B cell (primary cell): ENCODE results near the gene KLHL33. TPM values are rescaled to one million over a fixed set of nuclear protein-coding genes. Genes with fewer than 3 reads are reported as not detected.

Source experiments
- ATAC-seq: fragments of 200-7000 bp; cut with Tn5 transposase; one replicate; pipeline ENCODE4 v1.10.0; 2021; ENCODE audit warnings: low read depth, mild to moderate bottlenecking, moderate number of reproducible peaks, moderate library complexity
- CTCF ChIA-PET: fragments of 350-600 bp; sonication (Branson Sonifier 250); formaldehyde crosslinking; loops from one replicate; lab custom pipeline; 2021; ENCODE audit warnings: antibody characterized with exemption, inconsistent platforms; lab: Charles Lee
- POLR2A ChIA-PET: fragments of 350-600 bp; sonication (Branson Sonifier 250); formaldehyde crosslinking; loops from one replicate; lab custom pipeline; 2021; ENCODE audit warnings: antibody characterized with exemption; lab: Charles Lee
- DNase-seq: peaks from one replicate; pipeline ENCODE4 v3.0.0; 2013
- H2AFZ ChIP-seq: 2 replicates; pipeline ENCODE4 v1.6.1; 2012; ENCODE audit warnings: mild to moderate bottlenecking, low read depth, low read length; ENCODE audit not compliant: insufficient read depth, poor library complexity, severe bottlenecking
- H3K27ac ChIP-seq, 2 donors: 1 replicate in 1 of 2; 2 replicates in 1 of 2; pipeline ENCODE4 v1.5.1; 2012 to 2013; ENCODE audit warnings: low read length in 2 of 2, mild to moderate bottlenecking in 2 of 2, moderate library complexity in 1 of 2
- H3K27me3 ChIP-seq, 4 experiments: fragments of 200-600 bp in 1 of 4; sonication (generic) in 1 of 4; replicated peaks in 1 of 4; 1 replicate in 2 of 4; 2 replicates in 2 of 4; pipeline versions ENCODE4 v1.6.1 to v1.7.0; 2013 to 2016; ENCODE audit warnings: low read length in 3 of 4, mild to moderate bottlenecking in 2 of 4, mixed read lengths in 1 of 4, moderate library complexity in 1 of 4; ENCODE audit not compliant: insufficient read depth in 4 of 4, control insufficient read depth in 3 of 4; ENCODE audit errors: control extremely low read depth in 1 of 4
- H3K36me3 ChIP-seq, 2 experiments: replicated peaks in 1 of 2; 1 replicate in 1 of 2; 2 replicates in 1 of 2; pipeline versions ENCODE4 v1.6.1 to v1.7.1; 2013; ENCODE audit warnings: low read length in 1 of 2; ENCODE audit not compliant: insufficient read depth in 2 of 2, control insufficient read depth in 1 of 2; ENCODE audit errors: control extremely low read depth in 1 of 2, extremely low read depth in 1 of 2
- H3K4me1 ChIP-seq, 2 donors: fragments of 200-600 bp in 1 of 2; sonication (generic) in 1 of 2; 1 replicate in 1 of 2; 2 replicates in 1 of 2; pipeline versions ENCODE4 v1.5.1 to v1.6.1; 2013 to 2017; ENCODE audit warnings: low read length in 2 of 2; ENCODE audit not compliant: control insufficient read depth in 2 of 2, insufficient read depth in 2 of 2
- H3K4me2 ChIP-seq: replicated peaks from 2 replicates; pipeline ENCODE3; 2012; ENCODE audit warnings: mild to moderate bottlenecking, low read depth, low read length; ENCODE audit not compliant: poor library complexity, severe bottlenecking
- H3K4me3 ChIP-seq, 5 experiments: fragments of 200-600 bp in 1 of 5; sonication (generic) in 1 of 5; 1 replicate in 3 of 5; 2 replicates in 2 of 5; pipeline versions ENCODE4 v1.5.1 to v1.7.0; 2011 to 2016; ENCODE audit warnings: low read length in 4 of 5, mild to moderate bottlenecking in 4 of 5, low read depth in 2 of 5, control low read depth in 1 of 5, moderate library complexity in 1 of 5; ENCODE audit not compliant: insufficient read depth in 1 of 5; ENCODE audit errors: control extremely low read depth in 1 of 5, extremely low read depth in 1 of 5
- H3K79me2 ChIP-seq: fragments of 200-600 bp; sonication (generic); one replicate; pipeline ENCODE4 v1.6.0; 2016; ENCODE audit warnings: low read length; ENCODE audit not compliant: control insufficient read depth, insufficient read depth
- H3K9ac ChIP-seq: fragments of 200-600 bp; sonication (generic); 2 replicates; pipeline ENCODE4 v1.6.1; 2017; ENCODE audit warnings: mild to moderate bottlenecking, low read length, moderate library complexity
- H3K9me3 ChIP-seq, 3 donors: one replicate each; pipeline versions ENCODE4 v1.6.1 to v1.7.1; 2013; ENCODE audit warnings: low read length in 2 of 3; ENCODE audit not compliant: control insufficient read depth in 2 of 3, insufficient read depth in 1 of 3; ENCODE audit errors: control extremely low read depth in 1 of 3
- H4K20me1 ChIP-seq: 2 replicates; pipeline ENCODE4 v1.6.0; 2012; ENCODE audit warnings: mild to moderate bottlenecking, low read length; ENCODE audit not compliant: insufficient read depth, control insufficient read depth, poor library complexity, severe bottlenecking
- H3K27ac Mint-ChIP-seq: one replicate; pipeline ENCODE4 v1.8.0; 2021; ENCODE audit warnings: mixed read lengths
- H3K27me3 Mint-ChIP-seq: one replicate; pipeline ENCODE4 v1.8.0; 2021; ENCODE audit warnings: mixed read lengths
- H3K4me1 Mint-ChIP-seq: one replicate; pipeline ENCODE4 v1.8.0; 2021; ENCODE audit warnings: mixed read lengths
- H3K4me3 Mint-ChIP-seq: one replicate; pipeline ENCODE4 v1.8.0; 2021; ENCODE audit warnings: mixed read lengths
- H3K9me3 Mint-ChIP-seq: one replicate; pipeline ENCODE4 v1.8.0; 2022; ENCODE audit warnings: mixed read lengths; ENCODE audit not compliant: insufficient read depth
- CTCF ChIP-seq: fragments of 200-600 bp; IDR thresholded peaks from one replicate; pipeline ENCODE4 v1.8.0; 2022; ENCODE audit warnings: antibody characterized with exemption, mild to moderate bottlenecking
- EZH2 ChIP-seq: IDR thresholded peaks from 2 replicates; pipeline ENCODE4 v1.6.1; 2012; ENCODE audit warnings: borderline replicate concordance, low read depth, mild to moderate bottlenecking, moderate library complexity, low read length; ENCODE audit not compliant: insufficient read depth, poor library complexity, severe bottlenecking
- WGBS: methylation state at CpG from one replicate; pipeline ENCODE4 v1.1.5; 2013; ENCODE audit warnings: missing lambda C conversion rate; ENCODE audit not compliant: insufficient coverage; 5-methylcytosine and 5-hydroxymethylcytosine counted together
- intact Hi-C: fragments of 100-400 bp; cut with micrococcal nuclease; formaldehyde crosslinking; loops from one replicate; pipeline ENCODE4 v1.10.0; 2022
- polyA plus RNA-seq: library from polyadenylated mRNA; depleted of rRNA; stranded (reverse); fragments of >200 nt; gene quantifications from 2 replicates; pipeline ENCODE4 v1.2.3, GENCODE V29; 2012
- total RNA-seq, 2 donors: library from RNA; stranded (reverse); fragments of 120-200 nt in 1 of 2; gene quantifications; 1 replicate in 1 of 2; 2 replicates in 1 of 2; pipeline versions ENCODE4 v1.2.3 to v1.2.4, GENCODE V29; 2013 to 2022

Gene KLHL33
- total and polyA plus RNA-seq, 2 donors (not counting 1 experiment from before 2014, with no cell fraction given), result 0.20 to 0.25 TPM

DNA sequence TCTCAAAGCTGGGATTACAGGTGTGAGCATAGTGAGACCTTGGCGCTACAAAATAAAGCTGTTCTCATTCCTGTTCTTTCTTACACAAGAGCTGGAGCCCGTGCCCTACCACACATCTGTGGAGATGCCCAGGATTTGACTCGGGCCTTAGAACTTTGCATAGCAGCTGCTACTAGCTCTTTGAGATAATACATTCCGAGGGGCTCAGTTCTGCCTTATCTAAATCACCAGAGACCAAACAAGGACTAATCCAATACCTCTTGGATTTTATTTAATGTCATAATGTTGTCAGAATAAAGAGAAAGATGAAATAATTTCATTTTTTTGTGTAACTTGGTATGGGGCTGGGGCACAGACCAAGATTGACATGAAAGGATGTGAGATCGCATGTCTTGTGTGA is 40.8 kb upstream of the KLHL33 start:
- H3K9ac ChIP-seq, result peak overlapping the region; percentile 14
- H3K4me2 ChIP-seq, result peak overlapping the region; percentile 54
- ChIA-PET CTCF (interaction anchor here (0.8 to 1.9 kb wide), 5 partner anchors 61 to 186 kb away, joined by 3 to 7 read pairs (median 3); no protein-coding TSS in a partner anchor), POLR2A (interaction anchor here (1.5 kb wide), 1 partner anchor 15 kb away, joined by 3 read pairs; no protein-coding TSS in a partner anchor)
- TF ChIP-seq EZH2 (no peak), CTCF (no peak)
- Mint-ChIP-seq H3K27ac (peak overlapping the region; percentile 93), H3K27me3 (no peaks in the 10 kb centered on the region), H3K4me3 (peak overlapping the region; percentile 58), H3K9me3 (no peaks in the 10 kb centered on the region), H3K4me1 (peaks cover 48% of the 10 kb centered on the region)
- peak overlapping the region; percentile 71 to 77 for H3K27ac ChIP-seq
- WGBS, result 73% methylated on average over 2 of the region's 5 CpGs
- H3K36me3 ChIP-seq, result peaks cover 24 to 67% of the 10 kb centered on the region in 2 experiments
- H3K4me3 ChIP-seq, result peak overlapping the region in 1 of 5 experiments; percentile 30
- intact Hi-C loops, result loop anchor here (1.0 kb wide), 1 partner anchor 13 kb away; no protein-coding TSS in a partner anchor
- ATAC-seq (no peak), DNase-seq (no peak)
- H3K27me3 ChIP-seq, result no peaks in the 10 kb centered on the region
- H3K79me2 ChIP-seq, result peaks cover 41% of the 10 kb centered on the region
- H3K4me1 ChIP-seq, result peaks cover 33 to 34% of the 10 kb centered on the region in 2 donors
- peaks cover 6% of the 10 kb centered on the region for H4K20me1 ChIP-seq
- no peaks in the 10 kb centered on the region for H3K9me3 ChIP-seq
- H2AFZ ChIP-seq, result peak overlapping the region; percentile 18

DNA sequence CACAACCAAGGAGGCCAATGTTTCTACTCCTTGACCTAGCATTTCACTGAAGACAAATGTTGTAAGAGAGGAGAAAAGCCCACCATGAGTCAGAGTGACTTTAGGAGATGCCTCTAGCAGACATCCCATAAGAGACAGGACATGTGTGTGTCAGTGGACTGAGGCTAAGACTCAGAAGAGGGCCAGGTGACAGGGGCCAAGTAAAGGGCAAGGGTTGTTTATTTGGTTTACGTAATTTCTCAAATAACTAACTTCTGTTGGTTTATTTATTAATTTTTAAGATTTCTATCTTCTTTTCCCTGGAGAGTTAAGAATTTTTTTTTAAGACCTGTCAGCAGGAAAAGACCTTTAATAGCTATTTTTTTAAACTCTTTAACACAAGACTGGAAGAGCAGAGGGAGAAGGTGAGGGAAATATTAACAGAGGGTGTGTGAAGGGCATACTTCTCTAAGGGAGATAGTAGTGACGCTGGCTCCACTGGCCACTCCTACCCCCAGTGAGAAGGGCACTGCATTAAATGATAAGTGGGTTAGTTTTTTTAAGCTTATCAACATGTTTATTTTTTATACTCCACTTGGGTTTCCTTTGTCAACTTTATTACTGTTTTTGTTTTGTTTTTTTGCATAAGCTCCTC is 36.7 kb upstream of the KLHL33 start:
- intact Hi-C loops, result no loop called here
- ATAC-seq, result no peak
- Mint-ChIP-seq H3K4me3 (peak overlapping the region; percentile 69), H3K4me1 (peaks cover 70% of the 10 kb centered on the region), H3K9me3 (no peaks in the 10 kb centered on the region), H3K27ac (peak overlapping the region; percentile 80), H3K27me3 (no peaks in the 10 kb centered on the region)
- peaks cover 24 to 58% of the 10 kb centered on the region in 2 experiments for H3K36me3 ChIP-seq
- POLR2A ChIA-PET, result no interaction called here
- H3K9ac ChIP-seq, result no peak overlapping the region
- no peak overlapping the region for H3K4me2 ChIP-seq
- H3K4me1 ChIP-seq, result peaks cover 42 to 45% of the 10 kb centered on the region in 2 donors
- no peak overlapping the region for H2AFZ ChIP-seq
- no peak overlapping the region for H3K27ac ChIP-seq
- TF ChIP-seq CTCF (no peak), EZH2 (no peak)
- WGBS, result no CpG with 5 or more reads among the region's 2 CpGs
- H3K4me3 ChIP-seq, result no peak overlapping the region
- H3K9me3 ChIP-seq, result no peaks in the 10 kb centered on the region
- CTCF ChIA-PET, result interaction anchor here (0.9 to 1.2 kb wide), 2 partner anchors 24 to 145 kb away, joined by 4 to 6 read pairs; no protein-coding TSS in a partner anchor
- no peaks in the 10 kb centered on the region for H3K27me3 ChIP-seq
- H3K79me2 ChIP-seq, result peaks cover 64% of the 10 kb centered on the region
- DNase-seq, result no peak
- H4K20me1 ChIP-seq, result peaks cover 14% of the 10 kb centered on the region
